NCI-H146 treated with DMSO at 0.1 percent for 48 hours (cell line): ENCODE measurements around the gene SETSIP.
"Not testable (repeated sequence)": the region's sequence is repeated elsewhere in the genome, so short reads cannot be mapped to it uniquely, and the experiment has no call there.

Source experiments
- DNase-seq: peaks from one replicate; lab custom pipeline; 2025; ENCODE audit not compliant: unreplicated experiment; lab: John Stamatoyannopoulos, UW

SETSIP gene, protein sequence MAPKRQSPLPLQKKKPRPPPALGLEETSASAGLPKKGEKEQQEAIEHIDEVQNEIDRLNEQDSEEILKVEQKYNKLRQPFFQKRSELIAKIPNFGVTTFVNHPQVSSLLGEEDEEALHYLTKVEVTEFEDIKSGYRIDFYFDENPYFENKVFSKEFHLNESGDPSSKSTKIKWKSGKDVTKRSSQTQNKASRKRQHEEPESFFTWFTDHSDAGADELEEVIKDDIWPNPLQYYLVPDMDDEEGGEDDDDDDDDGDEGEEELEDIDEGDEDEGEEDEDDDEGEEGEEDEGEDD

DNA sequence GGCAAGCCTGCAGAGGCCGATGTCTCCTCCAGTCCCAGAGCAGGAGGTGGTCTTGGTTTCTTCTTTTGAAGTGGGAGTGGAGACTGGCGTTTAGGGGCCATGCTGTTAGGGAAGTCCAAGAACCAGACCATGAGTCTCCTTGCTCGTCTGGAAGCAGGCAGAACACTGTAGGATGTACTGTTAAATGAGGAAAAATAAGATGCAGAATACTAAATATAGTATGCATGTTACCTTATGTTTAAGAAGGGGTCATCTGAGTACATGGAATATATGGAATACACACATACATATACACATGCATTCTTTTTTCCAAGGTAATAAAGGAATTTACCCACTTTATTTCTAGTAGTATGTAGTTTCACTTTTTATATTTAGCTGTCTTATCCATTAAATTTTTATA is at the start of gene SETSIP:
TSS of gene SETSIP (minus strand) at position 101 of the 400 bp plus-strand sequence. CDS start at position 101, 0 bp downstream.
- DNase-seq, result no peak

DNA sequence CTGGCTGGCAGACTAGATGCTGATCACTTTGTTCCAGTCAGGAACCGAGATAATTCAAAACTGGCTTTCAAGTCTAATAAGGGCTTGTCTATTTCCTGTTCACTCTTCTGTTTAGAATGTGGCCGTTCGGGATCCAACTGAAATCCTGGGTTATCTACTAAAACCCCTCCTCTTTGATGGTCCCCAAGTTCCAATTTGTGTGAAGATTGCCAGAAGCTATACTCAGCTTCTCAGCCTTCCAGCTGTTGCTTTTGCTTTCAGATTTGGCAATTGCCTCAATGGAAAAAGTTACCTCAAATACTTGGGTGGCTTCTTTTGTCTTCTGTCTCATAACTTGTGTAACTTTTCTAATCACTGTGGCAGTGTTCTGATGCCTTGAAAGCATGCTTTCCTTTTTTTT is 48.7 kb upstream of the SETSIP start:
- no peak for DNase-seq

DNA sequence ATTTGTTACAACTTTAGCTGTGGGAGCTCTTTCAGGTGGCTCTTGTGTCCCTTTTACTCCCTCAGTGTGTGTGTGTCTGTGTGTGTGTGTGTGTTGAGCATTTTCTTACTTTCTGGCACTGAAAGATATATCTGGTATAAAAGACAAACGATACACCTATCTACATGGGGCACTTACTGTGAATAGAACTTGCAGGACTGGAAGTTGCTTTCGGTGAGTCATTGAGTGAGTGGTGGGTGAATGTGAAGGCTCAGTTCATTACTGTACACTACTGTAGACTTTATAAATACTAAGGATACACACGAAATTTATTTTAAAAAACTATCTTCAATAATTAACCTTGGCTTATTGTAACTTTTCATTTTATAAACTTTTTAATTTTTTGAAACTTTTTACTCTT is 43.6 kb upstream of the SETSIP start:
- DNase-seq, result no peak

DNA sequence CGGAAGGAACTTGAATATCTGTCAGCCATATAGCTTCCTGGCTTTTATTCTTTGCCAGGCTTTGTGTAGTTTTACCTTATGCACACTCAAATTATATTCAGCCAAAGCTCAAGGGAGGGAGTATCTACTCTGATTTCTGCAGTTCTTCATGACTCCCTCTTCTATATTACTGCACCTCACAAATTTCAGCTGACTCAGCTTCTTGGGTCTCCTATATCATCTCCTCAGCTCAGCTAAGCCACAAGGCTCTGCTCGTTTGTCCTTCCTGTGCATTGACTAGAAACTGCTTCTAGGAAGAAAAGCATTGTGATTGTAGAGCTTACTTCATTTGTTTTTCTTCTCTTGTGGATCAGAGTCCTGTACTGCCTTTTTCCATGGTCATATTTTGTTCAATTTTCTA is 42.3 kb upstream of the SETSIP start:
- no peak for DNase-seq

DNA sequence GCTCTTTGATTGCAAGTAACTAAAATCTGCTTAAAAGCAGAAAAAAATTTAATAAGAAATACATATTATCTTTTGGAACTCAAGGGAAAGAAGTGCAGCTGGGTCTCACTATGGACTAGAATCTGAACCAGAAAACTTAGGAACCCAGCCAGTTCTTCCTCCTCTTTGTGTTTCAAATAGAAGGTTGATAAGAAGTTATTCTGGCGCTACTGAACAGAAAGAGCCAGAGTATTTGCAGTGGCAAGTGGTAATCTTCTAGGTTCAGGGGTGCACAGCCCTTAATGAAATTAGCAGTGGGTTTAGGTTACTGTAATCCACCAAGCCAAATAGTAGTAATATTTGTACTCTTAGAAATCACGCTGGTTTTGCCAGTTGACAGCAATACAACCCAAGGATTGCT is 33.4 kb upstream of the SETSIP start:
- no peak for DNase-seq

DNA sequence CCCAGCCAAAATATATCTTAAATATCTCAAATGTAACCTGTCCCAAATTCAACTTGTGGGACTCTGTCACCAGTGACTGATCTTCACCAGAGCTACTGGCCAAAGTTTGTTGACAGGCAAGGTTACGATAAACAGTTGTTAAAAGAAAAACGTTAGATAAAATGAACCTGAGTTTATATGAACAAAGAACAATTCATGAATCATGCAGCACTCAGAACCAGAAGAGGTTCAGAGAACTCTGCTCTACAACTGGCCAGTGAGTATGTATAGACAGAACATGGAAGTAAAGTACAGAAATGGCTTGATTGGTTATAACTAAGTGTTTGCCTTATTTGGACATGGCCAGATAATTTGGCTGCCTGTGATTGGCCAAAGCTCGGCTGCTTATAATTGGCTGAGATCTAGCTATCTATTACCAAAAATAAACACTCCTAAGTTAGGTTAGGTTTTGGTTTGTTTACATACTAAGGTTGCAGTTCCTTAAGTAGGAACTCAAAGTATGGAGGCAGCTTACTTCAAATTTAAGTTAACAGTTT is 30.4 kb upstream of the SETSIP start:
- DNase-seq, result no peak

DNA sequence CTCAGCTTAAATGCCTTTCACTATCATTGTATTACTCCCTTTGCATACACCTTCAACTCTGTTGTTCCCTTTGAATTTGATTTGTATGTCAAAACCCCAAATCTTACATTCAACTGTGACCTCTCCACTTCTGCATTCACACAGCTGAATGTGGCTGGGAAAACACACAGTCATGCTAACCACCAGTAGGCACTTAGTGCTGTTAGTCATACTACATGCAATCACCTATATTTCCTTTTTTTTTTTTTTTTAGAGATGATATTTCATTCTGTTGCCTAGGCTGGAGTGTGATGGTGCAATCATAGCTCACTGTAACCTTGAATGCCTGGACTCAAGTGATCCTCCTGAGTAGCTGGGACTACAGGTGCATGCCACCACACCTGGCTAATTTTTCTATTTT is 21.1 kb upstream of the SETSIP start:
- DNase-seq, result no peak

DNA sequence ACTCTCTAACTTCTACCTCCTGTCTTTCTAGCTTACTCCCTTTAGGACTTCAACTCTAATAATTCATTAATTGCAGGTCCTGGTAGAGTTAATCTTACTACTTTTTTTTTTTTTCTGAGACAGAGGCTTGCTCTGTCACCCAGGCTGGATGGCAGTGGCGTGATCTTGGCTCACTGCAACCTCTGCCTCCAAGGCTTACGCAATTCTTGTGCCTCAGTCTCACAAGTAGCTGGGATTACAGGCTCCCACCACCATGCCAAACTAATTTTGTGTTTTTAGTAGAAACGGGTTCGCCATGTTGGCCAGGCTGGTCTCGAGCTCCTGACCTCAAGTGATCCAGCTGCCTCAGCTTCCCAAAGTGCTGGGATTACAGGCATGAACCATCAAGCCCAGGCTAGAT is 20.7 kb upstream of the SETSIP start:
- DNase-seq, result no peak

DNA sequence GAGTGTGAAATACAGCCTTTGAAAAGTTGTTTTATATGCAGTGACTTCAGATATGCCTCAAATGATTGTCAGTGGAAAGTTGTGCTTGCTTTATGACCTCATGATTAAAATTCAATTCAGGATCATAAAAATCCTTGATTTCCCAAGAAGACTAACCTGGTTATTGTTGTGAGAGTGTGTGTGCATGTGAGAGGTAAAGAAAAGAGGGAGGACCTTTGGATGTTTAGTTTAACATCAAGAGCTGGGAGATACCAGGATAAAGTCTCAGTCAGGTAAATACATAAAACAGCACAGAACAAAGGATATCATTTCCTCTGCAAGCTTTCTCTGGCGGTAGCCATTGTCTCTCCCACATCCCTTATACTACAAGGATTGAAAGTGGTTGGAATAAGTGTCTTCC is 19.4 kb upstream of the SETSIP start:
- no peak for DNase-seq

DNA sequence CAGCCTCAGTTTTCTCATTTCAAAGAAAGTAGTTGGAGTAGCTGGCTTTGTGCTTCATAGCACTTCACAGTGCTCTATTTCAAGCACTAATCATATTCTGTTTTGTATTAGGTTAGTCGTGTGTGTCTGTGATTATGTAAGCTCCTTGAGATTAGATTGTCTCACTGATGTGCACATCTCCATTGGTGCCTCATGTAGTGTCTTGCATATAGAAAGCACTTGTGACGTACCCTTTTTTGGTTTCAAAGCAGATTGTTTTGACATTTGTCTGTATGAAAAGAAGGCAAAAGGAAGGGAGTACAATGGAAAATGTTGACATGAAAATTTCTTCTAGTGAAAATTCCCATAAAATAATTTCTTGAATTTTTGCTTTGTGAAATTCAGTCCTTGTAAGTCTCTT is 18.9 kb upstream of the SETSIP start:
- no peak for DNase-seq

DNA sequence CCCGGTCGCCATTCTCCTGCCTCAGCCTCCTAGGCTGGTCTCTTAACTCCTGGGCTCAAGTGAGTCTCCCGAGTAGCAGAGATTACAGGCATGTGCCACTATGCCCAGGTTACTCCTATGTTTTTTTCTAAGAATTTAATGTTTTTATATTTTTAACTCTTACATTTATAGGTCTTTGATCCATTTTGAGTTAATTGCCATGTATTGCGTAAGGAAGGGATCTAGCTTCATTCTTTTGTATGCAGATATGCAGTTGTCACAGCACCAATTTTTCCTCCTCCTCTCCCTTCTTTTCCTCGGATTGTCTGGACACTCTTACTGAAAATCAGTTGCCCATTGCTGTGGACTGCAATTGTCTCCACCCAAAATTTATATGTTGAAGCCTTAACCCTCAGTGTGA is 16.4 kb upstream of the SETSIP start:
- no peak for DNase-seq

DNA sequence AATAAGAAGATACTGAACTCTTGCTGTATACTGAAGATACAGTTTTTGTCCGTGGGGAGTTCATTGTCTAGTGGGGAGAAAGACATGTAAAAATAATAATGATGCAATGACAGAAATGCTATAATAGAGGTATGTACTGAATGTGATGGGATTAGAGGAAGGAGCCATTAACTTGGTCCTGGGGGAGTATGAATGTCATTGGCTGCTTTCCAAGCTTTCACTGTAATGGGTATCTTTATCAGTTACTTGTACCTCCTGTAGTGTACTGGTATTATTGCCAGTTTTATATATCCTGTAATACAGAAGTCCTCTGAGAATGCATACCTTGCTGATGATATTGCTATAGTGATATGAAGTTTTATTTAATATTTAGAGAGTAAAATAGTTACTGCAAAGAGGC is 12.3 kb upstream of the SETSIP start:
- DNase-seq, result no peak

DNA sequence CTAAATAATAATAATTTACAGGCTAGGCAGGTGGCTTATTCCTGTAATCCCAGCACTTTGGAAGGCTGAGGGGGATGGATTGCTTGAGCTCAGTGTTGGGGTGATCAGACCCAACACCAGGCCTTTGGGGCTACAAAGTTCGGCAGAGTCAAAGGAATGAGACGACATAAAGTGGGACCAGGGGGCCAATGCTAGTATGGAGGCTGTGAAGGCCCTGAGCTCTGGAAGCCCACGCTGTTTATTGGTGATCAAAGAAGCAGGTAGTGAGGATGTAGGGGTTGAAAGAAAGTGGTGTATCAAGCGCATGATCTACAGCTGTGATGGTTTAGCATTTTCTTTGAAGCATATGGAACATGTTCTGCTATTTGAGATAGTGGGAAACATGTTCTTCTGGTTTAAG is 10.5 kb upstream of the SETSIP start:
- no peak for DNase-seq

DNA sequence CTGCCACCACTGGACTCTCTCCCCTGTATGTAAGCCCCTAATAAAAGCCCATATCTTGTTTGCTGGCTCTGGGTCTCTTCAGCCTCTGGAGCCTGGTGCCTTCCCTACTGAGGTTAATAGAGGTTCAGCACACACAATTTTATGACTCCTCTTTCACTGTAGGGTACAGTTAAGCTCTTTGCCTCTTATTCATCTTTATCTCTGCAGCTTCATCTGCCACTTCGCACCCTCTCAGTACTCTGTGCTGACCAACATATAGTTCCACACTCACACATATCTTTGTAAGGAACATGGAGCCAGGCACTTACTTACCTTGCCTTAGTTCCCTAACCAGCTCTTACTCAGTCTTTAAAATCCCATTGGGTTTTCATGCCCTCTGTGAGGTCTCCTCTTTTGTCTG is 9.4 kb upstream of the SETSIP start:
- DNase-seq, result no peak

DNA sequence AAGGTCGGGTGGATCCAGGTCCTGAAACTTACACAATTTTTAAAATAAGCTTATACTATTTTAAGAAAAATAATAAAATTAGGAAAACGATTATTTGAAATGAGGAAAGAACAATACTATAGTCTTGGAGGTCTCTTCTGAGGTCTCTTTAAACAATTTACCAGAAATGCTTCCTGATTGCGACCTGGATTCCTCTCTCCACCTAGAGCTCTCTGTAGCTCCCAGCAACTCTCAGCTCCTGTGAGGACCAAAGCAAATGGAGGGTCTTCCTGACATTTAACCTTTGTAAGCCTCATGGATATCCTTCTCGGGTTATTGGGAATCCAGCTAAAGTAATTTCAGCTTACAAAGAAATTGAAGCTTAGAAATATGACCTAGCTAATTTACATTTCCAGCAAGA is 5.8 kb upstream of the SETSIP start:
- no peak for DNase-seq

DNA sequence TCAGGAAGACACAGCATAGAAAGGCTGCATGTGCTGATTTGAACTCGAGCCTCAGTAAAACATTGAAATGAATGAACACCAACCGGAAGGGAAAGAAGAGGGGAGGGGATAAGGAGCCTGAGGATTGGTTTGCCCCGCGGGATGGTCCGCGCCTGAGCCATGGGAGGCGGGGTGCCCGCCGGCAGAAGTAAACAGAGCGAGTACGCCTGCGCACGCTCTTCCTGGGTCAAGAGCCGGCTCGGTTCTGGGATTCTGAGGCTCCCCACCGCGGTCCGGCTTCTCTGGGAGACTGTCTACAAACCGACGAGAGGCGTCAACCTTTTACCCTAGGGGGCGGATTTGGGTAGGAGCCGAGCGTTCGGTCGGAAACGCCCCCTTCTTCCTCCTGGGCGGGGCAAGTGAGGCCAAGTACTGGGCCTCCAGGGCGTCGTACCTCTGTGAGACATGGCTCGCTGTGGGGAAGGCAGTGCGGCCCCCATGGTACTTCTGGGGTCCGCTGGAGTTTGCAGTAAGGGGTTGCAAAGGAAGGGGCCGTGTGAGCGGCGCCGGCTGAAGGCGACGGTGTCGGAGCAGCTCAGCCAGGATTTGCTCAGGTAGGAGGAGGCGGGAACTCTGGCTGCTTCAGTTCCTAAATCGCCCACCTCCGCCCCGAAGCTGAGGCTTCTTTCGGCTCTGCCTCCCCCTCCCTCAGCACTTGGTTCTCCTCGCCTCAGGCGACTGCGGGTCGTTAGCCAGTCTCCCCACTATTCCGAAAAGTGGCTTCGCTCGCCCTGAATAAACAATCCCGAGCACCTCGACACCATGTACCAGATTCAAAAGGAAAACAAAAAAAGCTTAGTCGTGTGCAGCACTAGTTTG is 5.1 kb upstream of the SETSIP start, which contains the start of gene BTBD8:
TSS of gene BTBD8 (plus strand) at position 218 of the 858 bp plus-strand sequence. CDS start at position 445, 227 bp downstream.
- peak; percentile 78 for DNase-seq

DNA sequence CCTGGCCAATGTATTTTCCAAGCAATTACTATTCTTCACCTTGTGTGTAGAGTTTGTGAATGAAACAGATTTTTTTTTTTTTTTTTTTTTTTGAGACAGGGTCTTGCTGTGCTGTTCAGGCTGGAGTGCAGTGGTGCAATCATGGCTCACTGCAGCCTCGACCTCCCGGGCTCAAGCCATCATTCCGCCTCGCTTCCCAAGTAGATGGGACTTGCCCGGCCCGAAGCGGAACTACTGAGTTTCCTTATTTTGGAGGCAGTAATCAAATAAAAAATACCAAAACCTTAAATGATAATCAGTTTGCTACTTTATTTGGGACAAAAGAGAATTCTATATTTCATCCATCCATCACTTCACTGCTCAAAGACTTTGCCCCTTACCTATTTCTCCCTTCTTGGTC is 4.2 kb upstream of the SETSIP start:
- DNase-seq, result no peak

DNA sequence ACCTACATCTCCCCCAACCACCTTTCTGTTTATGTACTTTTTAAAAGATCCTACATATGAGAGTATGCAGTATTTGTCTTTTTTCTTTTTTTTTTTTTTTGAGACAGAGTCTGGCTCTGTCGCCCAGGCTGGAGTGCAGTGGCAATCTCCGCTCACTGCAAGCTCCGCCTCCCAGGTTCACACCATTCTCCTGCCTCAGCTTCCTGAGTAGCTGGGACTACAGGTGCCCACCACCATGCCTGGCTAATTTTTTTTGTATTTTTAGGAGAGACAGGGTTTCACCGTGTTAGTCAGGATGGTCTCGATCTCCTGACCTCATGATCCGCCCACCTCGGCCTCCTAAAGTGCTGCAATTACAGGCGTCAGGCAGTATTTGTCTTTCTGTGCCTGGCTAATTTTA is 2.9 kb upstream of the SETSIP start:
- DNase-seq, result not testable (repeated sequence)

DNA sequence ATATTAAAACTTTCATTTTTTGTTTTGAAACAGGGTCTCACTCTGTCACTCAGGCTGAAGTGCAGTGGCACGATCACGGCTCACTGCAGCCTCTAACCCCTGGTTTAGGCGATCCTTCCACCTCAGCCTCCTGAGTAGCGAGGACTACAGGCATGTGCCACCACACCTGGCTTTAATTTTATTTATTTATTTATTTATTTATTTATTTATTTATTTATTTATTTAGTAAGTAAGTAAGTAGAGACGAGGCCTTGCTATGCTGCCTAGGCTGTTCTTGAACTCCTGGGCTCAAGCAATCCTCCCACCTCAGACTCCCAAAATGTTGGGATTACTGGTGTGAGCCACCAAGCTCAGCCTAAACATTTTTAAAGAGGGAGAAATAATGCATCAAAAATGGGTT is 1.2 kb upstream of the SETSIP start:
- no peak for DNase-seq

DNA sequence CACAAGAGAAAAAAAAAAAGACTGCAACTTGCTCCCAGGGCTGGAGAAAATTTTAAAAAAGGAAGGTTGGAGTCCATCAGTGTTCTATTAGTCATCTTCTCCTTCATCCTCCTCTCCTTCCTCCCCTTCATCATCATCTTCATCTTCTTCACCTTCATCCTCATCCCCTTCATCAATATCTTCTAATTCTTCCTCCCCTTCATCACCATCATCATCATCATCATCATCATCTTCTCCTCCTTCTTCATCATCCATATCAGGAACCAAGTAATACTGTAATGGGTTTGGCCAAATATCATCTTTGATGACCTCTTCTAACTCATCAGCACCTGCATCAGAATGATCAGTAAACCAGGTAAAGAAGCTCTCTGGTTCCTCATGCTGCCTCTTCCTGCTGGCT is 765 bp downstream of the SETSIP start:
- not testable (repeated sequence) for DNase-seq

DNA sequence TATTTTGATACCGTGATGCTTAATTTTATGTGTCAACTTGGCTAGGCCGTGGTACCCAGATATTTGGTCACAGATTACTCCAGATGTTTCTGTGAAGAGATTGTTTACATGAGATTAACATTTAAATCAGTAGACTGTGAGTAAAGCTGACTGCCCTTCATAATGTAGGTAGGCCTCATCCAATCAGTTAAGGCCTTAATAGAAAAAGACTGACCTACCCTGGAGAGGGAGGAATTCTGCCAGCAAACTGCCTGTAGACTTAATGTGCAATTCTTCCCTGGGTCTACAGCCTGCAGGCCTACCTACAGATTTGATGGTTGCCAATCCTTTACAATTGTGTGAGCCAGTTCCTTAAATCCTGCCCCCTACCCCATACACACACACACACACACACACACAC is 4.3 kb downstream of the SETSIP start:
- DNase-seq, result no peak

DNA sequence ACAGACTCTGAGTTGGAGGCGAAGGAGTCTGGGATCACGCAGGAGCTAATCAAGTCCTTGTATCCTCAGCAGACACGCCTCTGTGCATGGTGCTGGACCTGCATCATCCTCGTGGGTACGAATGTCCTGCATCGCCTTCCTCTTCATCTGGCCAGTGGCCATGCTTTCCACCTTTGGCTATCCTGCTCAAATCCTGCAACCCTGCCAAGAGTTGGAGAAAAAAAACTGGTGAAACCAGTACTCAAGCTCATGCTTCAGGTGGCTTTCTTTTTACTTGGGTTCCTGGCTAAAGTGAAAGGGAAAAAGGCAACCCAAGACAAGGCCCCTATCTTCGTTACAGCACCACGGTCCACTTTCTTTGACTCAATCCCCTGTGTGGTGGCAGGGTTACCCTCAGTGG is 8.9 kb downstream of the SETSIP start:
- DNase-seq, result no peak
